ENCODE data around the gene PRRG1. TPM values are rescaled to one million over a fixed set of nuclear protein-coding genes. Genes with fewer than 3 reads are reported as not detected.
"Not testable (repeated sequence)": the region's sequence is repeated elsewhere in the genome, so short reads cannot be mapped to it uniquely, and the experiment has no call there.

The PRRG1 gene
- total RNA-seq, 1 donor from 2014 or later, result 1.7 TPM

GRCh38 chrX:37420185-37420584, 71.0 kb downstream of the PRRG1 start:
- Mint-ChIP-seq H3K4me1 (ENCODE audit: low read depth) (no peaks in the 10 kb centered on the region), H3K36me3 (ENCODE audit: insufficient read depth) (no peaks in the 10 kb centered on the region), H3K27ac (no peak overlapping the region), H3K9me3 (ENCODE audit: low read depth) (peaks cover 4% of the 10 kb centered on the region), H3K4me3 (ENCODE audit: low read depth) (no peak overlapping the region), H3K27me3 (no peaks in the 10 kb centered on the region)
- no peak for DNase-seq (ENCODE audit: low spot score, unreplicated experiment)
- no peak for TF ChIP-seq CTCF (IDR thresholded peaks at IDR 0.05; ENCODE audit: unreplicated experiment)

GRCh38 chrX:37420756-37421155, 71.6 kb downstream of the PRRG1 start:
- DNase-seq (ENCODE audit: low spot score, unreplicated experiment), result no peak
- Mint-ChIP-seq H3K27ac (no peak overlapping the region), H3K4me3 (ENCODE audit: low read depth) (no peak overlapping the region), H3K9me3 (ENCODE audit: low read depth) (peaks cover 4% of the 10 kb centered on the region), H3K4me1 (ENCODE audit: low read depth) (no peaks in the 10 kb centered on the region), H3K36me3 (ENCODE audit: insufficient read depth) (no peaks in the 10 kb centered on the region), H3K27me3 (no peaks in the 10 kb centered on the region)
- no peak for TF ChIP-seq CTCF (IDR thresholded peaks at IDR 0.05; ENCODE audit: unreplicated experiment)

GRCh38 chrX:37424000-37424429, 74.9 kb downstream of the PRRG1 start:
- Mint-ChIP-seq H3K9me3 (ENCODE audit: low read depth) (peaks cover 8% of the 10 kb centered on the region), H3K36me3 (ENCODE audit: insufficient read depth) (no peaks in the 10 kb centered on the region), H3K27me3 (no peaks in the 10 kb centered on the region), H3K4me3 (ENCODE audit: low read depth) (no peak overlapping the region), H3K4me1 (ENCODE audit: low read depth) (no peaks in the 10 kb centered on the region), H3K27ac (no peak overlapping the region)
- DNase-seq (ENCODE audit: low spot score, unreplicated experiment), result no peak
- TF ChIP-seq CTCF (IDR thresholded peaks at IDR 0.05; ENCODE audit: unreplicated experiment), result no peak

GRCh38 chrX:37425370-37425769, 76.2 kb downstream of the PRRG1 start:
- Mint-ChIP-seq H3K27me3 (no peaks in the 10 kb centered on the region), H3K9me3 (ENCODE audit: low read depth) (peaks cover 8% of the 10 kb centered on the region), H3K27ac (no peak overlapping the region), H3K4me3 (ENCODE audit: low read depth) (no peak overlapping the region), H3K36me3 (ENCODE audit: insufficient read depth) (no peaks in the 10 kb centered on the region), H3K4me1 (ENCODE audit: low read depth) (no peaks in the 10 kb centered on the region)
- TF ChIP-seq CTCF (IDR thresholded peaks at IDR 0.05; ENCODE audit: unreplicated experiment), result no peak
- no peak for DNase-seq (ENCODE audit: low spot score, unreplicated experiment)

GRCh38 chrX:37428962-37429361, 79.8 kb downstream of the PRRG1 start:
- H3K9me3 Mint-ChIP-seq (ENCODE audit: low read depth), result peaks cover 21% of the 10 kb centered on the region
- not testable (repeated sequence) for DNase-seq (ENCODE audit: low spot score, unreplicated experiment); H3K27me3 Mint-ChIP-seq; H3K4me3 Mint-ChIP-seq (ENCODE audit: low read depth); H3K36me3 Mint-ChIP-seq (ENCODE audit: insufficient read depth); H3K27ac Mint-ChIP-seq; H3K4me1 Mint-ChIP-seq (ENCODE audit: low read depth)

- Mint-ChIP-seq H3K27ac (no peak overlapping the region), H3K9me3 (ENCODE audit: low read depth) (peaks cover 18% of the 10 kb centered on the region), H3K27me3 (no peaks in the 10 kb centered on the region), H3K4me1 (ENCODE audit: low read depth) (no peaks in the 10 kb centered on the region), H3K36me3 (ENCODE audit: insufficient read depth) (no peaks in the 10 kb centered on the region), H3K4me3 (ENCODE audit: low read depth) (no peak overlapping the region)
- no peak for TF ChIP-seq CTCF (IDR thresholded peaks at IDR 0.05; ENCODE audit: unreplicated experiment)
- no peak for DNase-seq (ENCODE audit: low spot score, unreplicated experiment)
Measured at GRCh38 chrX:37434362-37434761, 85.2 kb downstream of the PRRG1 start.

Data from progenitor cell of endocrine pancreas (in vitro differentiated cells).